Adrenal gland (tissue), 5 donors: Measurements from ENCODE around the gene KCNH8.

Source experiments
- POLR2A ChIP-seq, 2 donors: fragments of 450-650 bp; IDR thresholded peaks; one replicate each; pipeline ENCODE4 v1.6.1; 2017; ENCODE audit warnings: antibody characterized with exemption in 2 of 2, mild to moderate bottlenecking in 2 of 2, moderate library complexity in 1 of 2
- TF ChIP-seq, protein P1 (sequence below), 6 experiments: fragments of 450-650 bp in 4 of 6; fragments of 200-600 bp in 2 of 6; sonication (generic) in 1 of 6; IDR thresholded peaks; 1 replicate in 5 of 6; 2 replicates in 1 of 6; pipeline versions ENCODE4 v1.5.1 to v1.8.0; 2016 to 2021; ENCODE audit warnings: antibody characterized with exemption in 6 of 6, mild to moderate bottlenecking in 2 of 6, moderate library complexity in 1 of 6
- donor health status: DM: no; HTN: no; CAD: no.

- no peak for TF ChIP-seq POLR2A (IDR thresholded peaks at IDR 0.05)
- TF ChIP-seq, protein P1, sequence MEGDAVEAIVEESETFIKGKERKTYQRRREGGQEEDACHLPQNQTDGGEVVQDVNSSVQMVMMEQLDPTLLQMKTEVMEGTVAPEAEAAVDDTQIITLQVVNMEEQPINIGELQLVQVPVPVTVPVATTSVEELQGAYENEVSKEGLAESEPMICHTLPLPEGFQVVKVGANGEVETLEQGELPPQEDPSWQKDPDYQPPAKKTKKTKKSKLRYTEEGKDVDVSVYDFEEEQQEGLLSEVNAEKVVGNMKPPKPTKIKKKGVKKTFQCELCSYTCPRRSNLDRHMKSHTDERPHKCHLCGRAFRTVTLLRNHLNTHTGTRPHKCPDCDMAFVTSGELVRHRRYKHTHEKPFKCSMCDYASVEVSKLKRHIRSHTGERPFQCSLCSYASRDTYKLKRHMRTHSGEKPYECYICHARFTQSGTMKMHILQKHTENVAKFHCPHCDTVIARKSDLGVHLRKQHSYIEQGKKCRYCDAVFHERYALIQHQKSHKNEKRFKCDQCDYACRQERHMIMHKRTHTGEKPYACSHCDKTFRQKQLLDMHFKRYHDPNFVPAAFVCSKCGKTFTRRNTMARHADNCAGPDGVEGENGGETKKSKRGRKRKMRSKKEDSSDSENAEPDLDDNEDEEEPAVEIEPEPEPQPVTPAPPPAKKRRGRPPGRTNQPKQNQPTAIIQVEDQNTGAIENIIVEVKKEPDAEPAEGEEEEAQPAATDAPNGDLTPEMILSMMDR (IDR thresholded peaks at IDR 0.05), result no peak
Measured at GRCh38 chr3:19399356-19399755, 251.0 kb downstream of the KCNH8 start.
